Neural crest cell (in vitro differentiated cells): ENCODE results near the gene SLC28A3. TPM values are rescaled to one million over a fixed set of nuclear protein-coding genes. Genes with fewer than 3 reads are reported as not detected.

ENCODE experiments used
- DNase-seq: peaks from one replicate; pipeline ENCODE4 v3.0.0; 2021; ENCODE audit warnings: low read depth, mixed read lengths, low spot score
- H3K27ac Mint-ChIP-seq: one replicate; pipeline ENCODE4 v1.8.0; 2021; ENCODE audit warnings: mild to moderate bottlenecking, mixed read lengths; ENCODE audit not compliant: unreplicated experiment
- H3K27me3 Mint-ChIP-seq: 2 replicates; pipeline ENCODE4 v1.8.0; 2021; ENCODE audit warnings: low read depth, mild to moderate bottlenecking, mixed read lengths
- H3K36me3 Mint-ChIP-seq: 2 replicates; pipeline ENCODE4 v1.8.0; 2021; ENCODE audit warnings: low read depth, mild to moderate bottlenecking, mixed read lengths
- H3K4me1 Mint-ChIP-seq: 2 replicates; pipeline ENCODE4 v1.8.0; 2021; ENCODE audit warnings: mixed read lengths
- H3K4me3 Mint-ChIP-seq: one replicate; pipeline ENCODE4 v1.8.0; 2021; ENCODE audit warnings: mild to moderate bottlenecking, mixed read lengths
- H3K9me3 Mint-ChIP-seq: 2 replicates; pipeline ENCODE4 v1.8.0; 2021; ENCODE audit warnings: mixed read lengths
- total RNA-seq: library from RNA; stranded (reverse); gene quantifications from 2 replicates; pipeline ENCODE4 v1.2.1, GENCODE V29; 2021
- TF ChIP-seq, protein P1 (sequence below): fragments of 200-600 bp; sonication (generic); conservative IDR thresholded peaks from 2 replicates; pipeline ENCODE4 v1.5.0; 2021; ENCODE audit warnings: antibody characterized with exemption, mild to moderate bottlenecking

Gene SLC28A3
- total RNA-seq, 1 donor from 2014 or later, result not detected

DNA sequence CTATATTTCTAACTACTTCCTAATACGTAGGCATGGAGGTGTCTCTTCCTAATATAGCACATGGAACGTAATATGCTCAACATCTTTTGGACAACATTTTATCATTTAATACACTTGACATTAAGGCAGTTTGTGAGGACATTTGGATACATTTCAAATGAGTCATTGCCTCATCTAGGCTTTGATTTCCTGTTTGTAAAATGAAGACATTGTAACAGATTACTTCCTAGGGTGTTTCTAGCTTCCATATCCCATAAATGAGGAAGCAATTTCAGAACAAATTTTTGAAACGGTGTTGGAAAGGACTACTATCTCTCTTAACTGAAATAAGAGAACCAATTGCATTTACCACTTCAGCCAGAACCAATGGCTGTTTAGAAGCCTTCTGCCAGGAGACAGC lies 38.7 kb downstream of the SLC28A3 start:
- H3K27ac Mint-ChIP-seq, result no peak overlapping the region
- peaks cover 2% of the 10 kb centered on the region for H3K9me3 Mint-ChIP-seq
- no peak for DNase-seq
- peaks cover 4% of the 10 kb centered on the region for H3K4me1 Mint-ChIP-seq
- no peaks in the 10 kb centered on the region for H3K27me3 Mint-ChIP-seq
- H3K36me3 Mint-ChIP-seq, result no peaks in the 10 kb centered on the region
- TF ChIP-seq, protein P1, sequence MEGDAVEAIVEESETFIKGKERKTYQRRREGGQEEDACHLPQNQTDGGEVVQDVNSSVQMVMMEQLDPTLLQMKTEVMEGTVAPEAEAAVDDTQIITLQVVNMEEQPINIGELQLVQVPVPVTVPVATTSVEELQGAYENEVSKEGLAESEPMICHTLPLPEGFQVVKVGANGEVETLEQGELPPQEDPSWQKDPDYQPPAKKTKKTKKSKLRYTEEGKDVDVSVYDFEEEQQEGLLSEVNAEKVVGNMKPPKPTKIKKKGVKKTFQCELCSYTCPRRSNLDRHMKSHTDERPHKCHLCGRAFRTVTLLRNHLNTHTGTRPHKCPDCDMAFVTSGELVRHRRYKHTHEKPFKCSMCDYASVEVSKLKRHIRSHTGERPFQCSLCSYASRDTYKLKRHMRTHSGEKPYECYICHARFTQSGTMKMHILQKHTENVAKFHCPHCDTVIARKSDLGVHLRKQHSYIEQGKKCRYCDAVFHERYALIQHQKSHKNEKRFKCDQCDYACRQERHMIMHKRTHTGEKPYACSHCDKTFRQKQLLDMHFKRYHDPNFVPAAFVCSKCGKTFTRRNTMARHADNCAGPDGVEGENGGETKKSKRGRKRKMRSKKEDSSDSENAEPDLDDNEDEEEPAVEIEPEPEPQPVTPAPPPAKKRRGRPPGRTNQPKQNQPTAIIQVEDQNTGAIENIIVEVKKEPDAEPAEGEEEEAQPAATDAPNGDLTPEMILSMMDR, result no peak
- no peak overlapping the region for H3K4me3 Mint-ChIP-seq

DNA sequence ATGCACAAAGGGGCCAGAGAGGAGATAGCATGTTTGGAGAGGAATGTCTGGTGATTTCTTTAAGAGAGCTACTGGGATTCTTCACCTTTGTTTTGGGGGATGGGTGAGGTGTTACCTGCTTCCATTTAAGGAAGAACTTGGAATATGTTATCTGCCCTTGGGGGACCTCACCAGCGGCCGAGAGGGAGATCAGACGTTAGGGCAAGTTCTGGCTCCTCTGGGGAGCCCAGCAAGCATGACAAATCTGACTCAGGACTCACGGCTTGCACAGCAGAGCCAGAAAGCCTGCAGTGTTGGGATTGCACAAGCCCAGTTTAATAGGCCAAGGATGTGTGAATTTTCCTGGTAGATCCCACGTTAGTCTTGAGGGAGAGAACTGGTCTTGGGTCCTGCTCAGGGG lies 40.3 kb downstream of the SLC28A3 start:
- DNase-seq, result no peak
- Mint-ChIP-seq H3K36me3 (no peaks in the 10 kb centered on the region), H3K4me1 (peaks cover 4% of the 10 kb centered on the region), H3K4me3 (no peak overlapping the region), H3K27ac (no peak overlapping the region), H3K27me3 (no peaks in the 10 kb centered on the region), H3K9me3 (no peaks in the 10 kb centered on the region)
- TF ChIP-seq, protein P1, result no peak

DNA sequence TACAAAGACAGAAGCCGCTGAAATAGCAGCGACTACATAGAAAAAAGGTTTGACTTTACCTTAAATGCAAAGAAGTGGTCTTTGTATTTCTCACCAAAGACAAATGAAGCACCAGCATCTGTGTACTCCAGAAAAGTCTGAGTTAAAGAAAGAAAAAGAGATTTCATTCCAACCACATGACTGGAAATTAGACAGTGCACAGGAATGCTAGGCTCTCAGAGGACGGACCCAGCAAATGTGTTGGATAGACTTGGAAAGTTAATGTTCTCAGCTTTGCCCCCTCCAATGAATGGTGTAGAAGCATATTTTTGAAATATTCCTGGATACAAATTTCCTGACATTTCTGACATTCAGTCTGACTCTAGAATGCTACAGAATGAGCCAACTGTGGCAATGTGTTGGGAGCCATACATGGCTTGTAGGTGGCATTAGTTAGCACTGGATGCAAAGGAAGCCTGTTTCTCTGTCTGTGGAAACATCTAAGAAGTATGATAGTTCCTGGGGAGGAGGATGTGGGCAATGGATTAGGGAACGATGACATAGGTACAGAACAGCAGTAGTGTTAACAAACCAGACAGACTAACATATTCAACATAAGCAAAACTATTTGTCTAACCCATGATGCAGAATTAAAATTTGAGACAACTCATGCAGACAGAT lies 43.3 kb downstream of the SLC28A3 start:
- Mint-ChIP-seq H3K27ac (no peak overlapping the region), H3K36me3 (no peaks in the 10 kb centered on the region), H3K27me3 (no peaks in the 10 kb centered on the region), H3K9me3 (peaks cover 2% of the 10 kb centered on the region), H3K4me3 (no peak overlapping the region), H3K4me1 (peaks cover 9% of the 10 kb centered on the region)
- TF ChIP-seq, protein P1, result no peak
- no peak for DNase-seq

DNA sequence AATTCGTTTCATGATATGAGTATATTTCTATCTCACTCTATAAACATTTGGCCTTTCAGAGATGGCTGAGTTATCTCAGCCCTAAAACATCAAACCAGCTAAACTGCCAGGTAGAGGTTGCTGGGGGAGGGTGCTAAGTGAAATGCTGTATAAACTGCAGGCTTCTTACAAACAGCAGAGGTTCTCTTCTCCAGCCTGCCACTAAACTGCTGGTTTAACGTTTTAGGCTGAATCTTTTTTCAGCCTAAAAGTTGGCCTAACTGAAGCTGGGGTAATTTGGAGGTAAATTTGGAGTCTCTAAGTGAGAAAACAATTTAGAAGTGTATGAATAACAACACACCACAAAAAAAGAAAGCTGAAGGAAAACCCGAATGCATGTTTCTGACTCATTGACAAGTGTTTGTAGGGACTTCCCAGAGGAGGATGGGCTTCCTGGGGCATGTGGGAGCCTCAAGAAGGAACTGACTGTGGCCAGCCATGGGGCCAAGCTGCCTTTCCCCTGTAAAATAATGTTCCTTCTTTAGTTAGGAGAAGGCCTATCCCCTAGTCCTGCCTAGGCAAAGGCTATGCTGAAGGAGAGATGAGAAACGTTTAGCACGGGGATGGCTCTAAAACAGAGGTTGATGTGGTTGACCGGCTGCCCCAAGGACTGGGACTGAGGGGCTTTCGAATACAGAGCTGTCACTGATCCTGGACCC lies 44.3 kb downstream of the SLC28A3 start:
- Mint-ChIP-seq H3K27me3 (no peaks in the 10 kb centered on the region), H3K4me1 (peaks cover 11% of the 10 kb centered on the region), H3K27ac (no peak overlapping the region), H3K4me3 (no peak overlapping the region), H3K9me3 (peaks cover 3% of the 10 kb centered on the region), H3K36me3 (no peaks in the 10 kb centered on the region)
- TF ChIP-seq, protein P1, result no peak
- no peak for DNase-seq

DNA sequence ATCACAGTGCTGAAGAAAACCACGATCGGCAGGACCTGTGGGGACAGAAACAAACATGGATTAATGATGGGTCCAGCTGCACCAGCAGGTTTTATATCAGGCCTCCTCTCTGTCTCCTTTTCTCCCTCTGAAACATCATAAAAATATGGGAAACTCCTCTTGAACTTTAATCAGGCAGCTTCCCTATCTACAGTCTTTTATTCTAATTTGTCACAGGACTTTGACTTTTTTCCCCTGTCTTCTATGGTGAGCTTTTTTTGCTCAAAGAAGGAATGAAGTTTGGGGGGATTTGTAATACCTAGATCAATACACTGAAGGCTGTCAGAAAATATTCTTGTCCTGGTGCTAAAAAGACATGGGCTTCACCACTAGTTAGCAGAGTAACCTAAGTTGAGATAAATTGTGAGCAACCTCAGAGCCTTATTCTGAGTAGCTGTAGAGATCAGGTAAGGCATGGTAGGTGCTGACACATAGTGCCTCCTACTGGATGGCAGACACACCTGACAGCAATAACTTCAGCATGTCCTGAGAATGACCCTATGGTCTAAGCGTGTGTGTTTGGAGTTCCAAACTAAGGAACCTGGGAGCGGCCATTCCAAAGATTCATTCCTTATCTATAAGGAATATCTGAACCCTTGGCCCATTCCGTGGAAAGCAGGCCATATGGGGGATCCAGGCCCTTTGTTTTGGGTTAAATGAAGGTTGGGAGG lies 46.2 kb downstream of the SLC28A3 start:
- DNase-seq, result no peak
- H3K4me1 Mint-ChIP-seq, result peaks cover 11% of the 10 kb centered on the region
- peaks cover 3% of the 10 kb centered on the region for H3K9me3 Mint-ChIP-seq
- TF ChIP-seq, protein P1, result peak; percentile 43
- no peaks in the 10 kb centered on the region for H3K36me3 Mint-ChIP-seq
- H3K27me3 Mint-ChIP-seq, result no peaks in the 10 kb centered on the region
- H3K27ac Mint-ChIP-seq, result peak overlapping the region; percentile 62
- H3K4me3 Mint-ChIP-seq, result no peak overlapping the region
